Stimulated activated memory B cell treated with anti-CD40 and anti-IgM and Interleukin-4, amounts not matched to agents 10 μg/mL and 1 μg/mL and 100 μg/mL, for 72 hours (primary cell): Measurements from ENCODE around the gene PHKA2.

ENCODE experiments used
- ATAC-seq: fragments of 150-1000 bp; cut with Tn5 transposase; 2 replicates; pipeline ENCODE4 v1.10.0; 2021
- H3K27ac Mint-ChIP-seq: one replicate; pipeline ENCODE4 v1.8.0; 2022; ENCODE audit warnings: mild to moderate bottlenecking, mixed read lengths
- H3K27me3 Mint-ChIP-seq: one replicate; pipeline ENCODE4 v1.8.0; 2022; ENCODE audit warnings: mixed read lengths
- H3K36me3 Mint-ChIP-seq: one replicate; pipeline ENCODE4 v1.8.0; 2022; ENCODE audit warnings: mixed read lengths
- H3K4me1 Mint-ChIP-seq: one replicate; pipeline ENCODE4 v1.8.0; 2022; ENCODE audit warnings: mixed read lengths
- H3K4me3 Mint-ChIP-seq: one replicate; pipeline ENCODE4 v1.8.0; 2022; ENCODE audit warnings: mild to moderate bottlenecking, moderate library complexity, mixed read lengths
- H3K9me3 Mint-ChIP-seq: one replicate; pipeline ENCODE4 v1.8.0; 2022; ENCODE audit warnings: mixed read lengths

PHKA2 gene

GRCh38 chrX:18883234-18883960 is 100.5 kb downstream of the PHKA2 start:
- ATAC-seq, result no peak
- H3K36me3 Mint-ChIP-seq, result no peaks in the 10 kb centered on the region
- no peaks in the 10 kb centered on the region for H3K27me3 Mint-ChIP-seq
- H3K4me3 Mint-ChIP-seq, result no peak overlapping the region
- no peak overlapping the region for H3K27ac Mint-ChIP-seq
- peaks cover 27% of the 10 kb centered on the region for H3K4me1 Mint-ChIP-seq
- H3K9me3 Mint-ChIP-seq, result peaks cover 3% of the 10 kb centered on the region

DNA sequence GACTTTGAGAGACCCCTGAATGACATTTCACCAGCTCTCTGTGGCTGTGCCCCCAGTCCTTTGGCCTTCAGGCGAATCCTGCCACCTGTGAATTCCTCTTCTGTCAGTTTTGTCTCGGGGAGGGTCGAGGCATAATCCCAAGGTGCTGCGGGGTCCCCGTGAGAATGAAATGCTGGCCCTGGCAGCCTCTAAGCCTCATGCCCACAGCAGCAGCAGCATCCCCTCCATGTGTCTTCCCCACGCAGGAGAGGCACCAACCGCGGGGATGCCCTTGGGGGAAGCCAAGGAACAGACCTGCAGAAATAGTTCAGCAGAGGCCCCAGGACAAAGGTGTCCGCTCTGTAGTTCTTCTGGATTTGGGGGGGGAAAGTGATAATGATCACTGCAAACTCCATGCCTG is 104.8 kb downstream of the PHKA2 start:
- Mint-ChIP-seq H3K36me3 (no peaks in the 10 kb centered on the region), H3K9me3 (peaks cover 3% of the 10 kb centered on the region), H3K27ac (no peak overlapping the region), H3K27me3 (no peaks in the 10 kb centered on the region), H3K4me3 (no peak overlapping the region), H3K4me1 (no peaks in the 10 kb centered on the region)
- no peak for ATAC-seq

- Mint-ChIP-seq H3K9me3 (peaks cover 3% of the 10 kb centered on the region), H3K4me3 (no peak overlapping the region), H3K27me3 (no peaks in the 10 kb centered on the region), H3K4me1 (no peaks in the 10 kb centered on the region), H3K27ac (no peak overlapping the region), H3K36me3 (no peaks in the 10 kb centered on the region)
- no peak for ATAC-seq
Observed at GRCh38 chrX:18877469-18877868, 106.4 kb downstream of the PHKA2 start.

DNA sequence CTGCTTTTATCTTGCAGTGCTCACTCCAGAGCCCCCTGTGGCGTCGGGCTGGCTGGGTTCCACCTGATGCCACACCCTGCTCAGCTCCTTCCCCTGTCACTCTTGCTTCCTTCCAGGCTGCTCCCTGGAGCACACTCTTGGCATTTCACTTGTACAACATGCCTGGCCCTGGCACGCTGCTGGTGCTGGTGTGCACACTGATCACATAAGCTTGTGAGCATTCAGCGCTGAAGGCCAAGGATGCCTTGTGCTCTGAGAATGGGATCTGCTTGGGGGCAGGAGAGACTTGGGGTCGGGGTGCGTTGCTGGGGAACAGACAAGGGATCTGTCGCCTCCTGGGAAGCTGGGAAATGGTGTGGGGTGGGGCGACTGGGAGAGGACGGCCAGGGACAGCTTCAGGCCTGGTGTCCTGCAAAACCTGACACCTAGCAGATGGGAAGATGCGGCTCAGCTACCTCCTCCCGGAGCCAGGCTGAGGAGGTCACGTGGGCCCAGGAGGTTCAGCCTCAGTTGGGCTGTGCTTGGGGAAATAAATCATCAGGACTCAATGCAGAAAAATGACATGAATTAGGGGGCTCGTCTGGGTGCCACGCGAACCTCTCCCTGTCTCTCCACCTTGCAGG is 108.5 kb downstream of the PHKA2 start:
- Mint-ChIP-seq H3K36me3 (no peaks in the 10 kb centered on the region), H3K27ac (no peak overlapping the region), H3K4me1 (no peaks in the 10 kb centered on the region), H3K4me3 (no peak overlapping the region), H3K27me3 (no peaks in the 10 kb centered on the region), H3K9me3 (no peaks in the 10 kb centered on the region)
- ATAC-seq, result no peak

GRCh38 chrX:18874560-18875255 is 109.2 kb downstream of the PHKA2 start:
- no peak overlapping the region for H3K27ac Mint-ChIP-seq
- H3K36me3 Mint-ChIP-seq, result no peaks in the 10 kb centered on the region
- no peak for ATAC-seq
- no peaks in the 10 kb centered on the region for H3K27me3 Mint-ChIP-seq
- no peaks in the 10 kb centered on the region for H3K4me1 Mint-ChIP-seq
- H3K9me3 Mint-ChIP-seq, result no peaks in the 10 kb centered on the region
- no peak overlapping the region for H3K4me3 Mint-ChIP-seq

- Mint-ChIP-seq H3K4me3 (no peak overlapping the region), H3K4me1 (no peaks in the 10 kb centered on the region), H3K27ac (no peak overlapping the region), H3K36me3 (no peaks in the 10 kb centered on the region), H3K9me3 (no peaks in the 10 kb centered on the region), H3K27me3 (no peaks in the 10 kb centered on the region)
- ATAC-seq, result no peak
Observed at GRCh38 chrX:18873836-18874235, 110.1 kb downstream of the PHKA2 start.

DNA sequence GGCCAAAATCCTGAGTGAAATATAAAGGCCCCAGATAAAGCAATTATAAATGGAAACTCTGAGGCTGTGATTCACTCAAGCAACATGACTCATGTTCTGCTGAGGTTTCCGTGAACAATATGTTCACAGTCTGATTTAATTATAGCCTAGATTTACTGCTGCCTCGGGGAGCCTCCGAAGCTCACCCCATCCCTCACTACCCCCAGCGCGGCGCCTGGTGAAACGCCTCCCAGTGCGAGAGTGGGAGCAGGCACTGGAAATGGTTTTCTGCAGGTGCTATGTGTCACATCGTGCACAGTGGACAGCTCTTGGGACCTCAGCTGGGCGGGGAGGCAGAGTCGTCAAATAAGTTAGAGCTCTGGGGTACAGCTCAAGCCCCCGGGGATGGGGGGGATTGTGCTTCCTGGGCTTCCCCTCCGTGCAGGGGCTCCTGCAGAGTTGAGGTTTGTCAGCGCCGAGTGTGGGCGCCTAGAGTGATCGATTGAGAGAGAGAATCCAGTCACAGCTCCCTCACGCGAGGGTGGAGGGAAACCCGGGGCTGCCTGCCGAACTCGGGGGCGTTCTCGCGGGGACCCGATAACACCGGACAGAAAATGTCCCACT is 110.6 kb downstream of the PHKA2 start:
- Mint-ChIP-seq H3K4me3 (no peak overlapping the region), H3K9me3 (no peaks in the 10 kb centered on the region), H3K36me3 (no peaks in the 10 kb centered on the region), H3K4me1 (no peaks in the 10 kb centered on the region), H3K27ac (no peak overlapping the region), H3K27me3 (no peaks in the 10 kb centered on the region)
- no peak for ATAC-seq

DNA sequence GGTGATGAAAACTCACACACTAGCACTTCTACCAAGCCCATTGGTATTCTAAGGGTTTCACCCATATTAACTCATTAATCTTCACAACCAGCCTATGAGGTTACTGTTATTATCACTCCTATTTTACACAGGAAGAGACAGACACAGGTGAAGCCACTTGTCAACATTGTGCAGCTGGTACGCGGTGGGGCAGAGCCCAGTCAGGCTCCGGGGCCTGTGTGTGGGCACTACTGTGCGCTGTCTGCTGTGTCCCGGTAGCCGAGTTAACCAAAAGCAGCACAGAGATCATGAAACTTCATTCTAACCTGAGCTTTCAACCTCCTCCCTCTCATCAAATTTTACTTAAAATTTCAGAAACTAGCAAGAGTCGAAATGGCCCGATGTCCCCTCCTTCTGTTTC is 111.3 kb downstream of the PHKA2 start:
- Mint-ChIP-seq H3K27me3 (no peaks in the 10 kb centered on the region), H3K36me3 (no peaks in the 10 kb centered on the region), H3K9me3 (no peaks in the 10 kb centered on the region), H3K4me3 (no peak overlapping the region), H3K4me1 (no peaks in the 10 kb centered on the region), H3K27ac (no peak overlapping the region)
- ATAC-seq, result no peak

DNA sequence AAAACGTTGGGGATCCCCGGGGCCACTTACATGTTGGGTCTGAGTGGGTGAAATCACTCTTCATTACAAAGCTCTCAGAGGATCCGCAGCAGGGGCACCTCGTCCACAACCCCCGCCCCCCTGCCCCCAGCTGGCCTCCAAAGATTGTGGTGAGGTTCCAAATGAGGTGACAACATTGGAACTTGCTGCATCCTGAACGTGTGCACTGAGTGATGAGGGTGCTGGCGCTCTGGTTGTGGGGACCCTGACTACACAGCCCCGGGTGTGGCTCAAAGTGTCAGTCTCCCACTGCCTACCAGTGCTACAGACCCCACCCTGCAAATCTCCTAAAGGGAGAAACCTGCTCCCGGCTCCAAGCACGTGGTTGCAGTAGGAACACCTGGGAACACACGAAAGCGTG is 111.9 kb downstream of the PHKA2 start:
- Mint-ChIP-seq H3K36me3 (no peaks in the 10 kb centered on the region), H3K4me3 (no peak overlapping the region), H3K4me1 (no peaks in the 10 kb centered on the region), H3K9me3 (no peaks in the 10 kb centered on the region), H3K27me3 (no peaks in the 10 kb centered on the region), H3K27ac (no peak overlapping the region)
- no peak for ATAC-seq

DNA sequence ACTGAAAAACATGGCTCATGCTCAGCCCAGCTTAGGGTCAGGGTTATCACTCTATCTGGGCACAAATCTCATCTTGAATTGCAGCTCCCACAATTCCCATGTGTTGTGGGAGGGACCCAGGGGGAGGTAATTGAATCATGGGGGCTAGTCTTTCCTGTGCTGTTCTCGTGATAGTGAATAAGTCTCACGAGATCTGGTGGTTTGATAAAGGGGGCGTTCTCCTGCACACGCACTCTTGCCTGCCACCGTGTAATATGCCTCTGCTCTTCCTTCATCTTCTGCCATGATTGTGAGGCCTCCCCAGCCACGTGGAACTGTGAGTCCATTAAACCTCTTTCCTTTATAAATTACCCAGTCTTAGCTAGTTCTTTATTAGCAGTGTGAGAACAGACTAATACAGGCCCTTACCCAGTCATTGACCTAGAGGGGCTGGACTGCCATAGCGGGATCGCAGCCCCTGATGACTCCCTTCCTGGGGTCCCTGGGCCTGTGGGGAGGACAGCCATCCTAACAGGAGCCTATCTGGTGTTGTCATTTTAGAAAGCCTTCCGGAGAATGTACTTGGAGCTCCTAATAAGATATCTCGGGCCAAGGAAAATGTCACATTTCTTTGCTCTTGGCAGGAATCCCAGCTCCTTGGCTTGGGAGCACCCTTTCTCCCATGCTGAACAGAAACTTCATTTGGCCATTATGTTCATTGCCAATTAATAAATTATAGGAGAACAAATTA is 112.6 kb downstream of the PHKA2 start:
- no peak overlapping the region for H3K4me3 Mint-ChIP-seq
- no peaks in the 10 kb centered on the region for H3K36me3 Mint-ChIP-seq
- ATAC-seq, result no peak
- H3K9me3 Mint-ChIP-seq, result no peaks in the 10 kb centered on the region
- H3K4me1 Mint-ChIP-seq, result no peaks in the 10 kb centered on the region
- H3K27ac Mint-ChIP-seq, result no peak overlapping the region
- no peaks in the 10 kb centered on the region for H3K27me3 Mint-ChIP-seq

DNA sequence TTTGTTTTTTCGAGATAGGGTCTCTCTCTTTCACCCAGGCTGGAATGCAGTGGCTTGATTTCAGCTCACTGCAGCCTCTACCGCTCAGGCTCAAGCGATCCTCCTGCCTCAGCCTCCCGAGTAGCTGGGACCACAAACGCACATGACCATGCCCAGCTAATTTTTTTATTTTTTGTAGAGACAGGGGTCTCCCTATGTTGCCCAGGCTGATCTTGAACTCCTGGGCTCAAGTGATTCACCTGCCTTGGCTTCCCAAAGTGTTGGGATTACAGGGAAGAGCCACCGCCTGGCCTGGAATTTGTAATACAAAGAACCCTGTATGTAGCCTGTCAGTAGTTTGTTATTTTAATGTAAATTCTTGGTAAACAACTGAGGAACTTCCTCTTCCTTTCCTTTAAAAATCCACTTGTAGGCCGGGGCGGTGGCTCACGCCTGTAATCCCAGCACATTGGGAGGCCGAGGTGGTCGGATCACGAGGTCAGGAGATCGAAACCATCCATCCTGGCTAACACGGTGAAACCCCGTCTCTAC is 119.5 kb downstream of the PHKA2 start:
- Mint-ChIP-seq H3K4me3 (no peak overlapping the region), H3K9me3 (no peaks in the 10 kb centered on the region), H3K36me3 (no peaks in the 10 kb centered on the region), H3K4me1 (no peaks in the 10 kb centered on the region), H3K27me3 (no peaks in the 10 kb centered on the region), H3K27ac (no peak overlapping the region)
- ATAC-seq, result no peak

GRCh38 chrX:18861511-18861910 is 122.4 kb downstream of the PHKA2 start:
- no peaks in the 10 kb centered on the region for H3K36me3 Mint-ChIP-seq
- no peaks in the 10 kb centered on the region for H3K27me3 Mint-ChIP-seq
- H3K9me3 Mint-ChIP-seq, result no peaks in the 10 kb centered on the region

DNA sequence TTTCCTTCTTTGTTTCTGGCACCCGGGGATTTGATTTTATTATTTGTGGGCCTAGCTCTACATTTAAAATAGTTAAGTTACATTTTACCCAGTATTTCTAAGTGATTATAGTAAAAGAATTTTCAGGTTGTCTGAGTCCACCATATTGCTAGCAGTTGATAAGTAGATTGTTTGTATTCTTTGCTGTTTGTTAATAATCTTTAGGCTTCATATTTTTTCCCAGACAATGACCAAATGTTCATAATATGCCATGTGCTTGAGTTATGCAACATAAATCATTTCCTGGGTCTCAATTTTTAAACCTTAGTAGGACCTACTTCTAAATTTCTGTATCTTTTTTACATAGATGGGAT is 127.3 kb downstream of the PHKA2 start:
- H3K9me3 Mint-ChIP-seq, result no peaks in the 10 kb centered on the region
- H3K4me1 Mint-ChIP-seq, result peaks cover 16% of the 10 kb centered on the region
- no peak overlapping the region for H3K27ac Mint-ChIP-seq
- ATAC-seq, result no peak
- no peaks in the 10 kb centered on the region for H3K27me3 Mint-ChIP-seq
- no peaks in the 10 kb centered on the region for H3K36me3 Mint-ChIP-seq
- no peak overlapping the region for H3K4me3 Mint-ChIP-seq

More at GRCh38 chrX:18861511-18861910, 122.4 kb downstream of the PHKA2 start:
- ATAC-seq, result no peak
- H3K4me1 Mint-ChIP-seq, result peaks cover 2% of the 10 kb centered on the region
- no peak overlapping the region for H3K27ac Mint-ChIP-seq
- no peak overlapping the region for H3K4me3 Mint-ChIP-seq

GRCh38 chrX:18855919-18856644 is 127.8 kb downstream of the PHKA2 start:
- Mint-ChIP-seq H3K4me1 (peaks cover 16% of the 10 kb centered on the region), H3K27ac (no peak overlapping the region), H3K27me3 (no peaks in the 10 kb centered on the region), H3K4me3 (no peak overlapping the region), H3K36me3 (no peaks in the 10 kb centered on the region), H3K9me3 (no peaks in the 10 kb centered on the region)
- ATAC-seq, result no peak
